AG04450 (cell line): ENCODE results near the gene MOCS1. TPM values are rescaled to one million over a fixed set of nuclear protein-coding genes. Genes with fewer than 3 reads are reported as not detected.

Experiments
- CTCF ChIA-PET: fragments of 300-600, 350-600 bp; formaldehyde crosslinking; extraction: SDS; loops from one replicate; lab custom pipeline; 2022; ENCODE audit warnings: antibody characterized with exemption, inconsistent platforms; lab: Charles Lee
- POLR2A ChIA-PET: fragments of 350-600 bp; formaldehyde crosslinking; extraction: SDS; loops from one replicate; lab custom pipeline; 2021; ENCODE audit warnings: antibody characterized with exemption, inconsistent platforms; lab: Yijun Ruan, JAX
- DNase-seq: peaks from one replicate; pipeline ENCODE4 v3.0.0-alpha.2; 2011; ENCODE audit warnings: low read depth, low spot score
- H3K27ac ChIP-seq: one replicate; pipeline ENCODE4 v1.5.1; 2012; ENCODE audit warnings: low read depth, low read length, control low read depth
- H3K27me3 ChIP-seq: one replicate; pipeline ENCODE4 v1.6.0; 2012; ENCODE audit warnings: low read length; ENCODE audit not compliant: control insufficient read depth, insufficient read depth
- H3K4me3 ChIP-seq: 2 replicates; pipeline ENCODE4 v1.5.1; 2011; ENCODE audit warnings: mild to moderate bottlenecking, low read depth, low read length, control low read depth
- H3K9me3 ChIP-seq: 2 replicates; pipeline ENCODE4 v1.5.1; 2012; ENCODE audit warnings: low read length; ENCODE audit not compliant: control insufficient read depth, insufficient read depth
- polyA plus RNA-seq: library from polyadenylated mRNA; depleted of rRNA; stranded (reverse); fragments of >200 nt; gene quantifications from 2 replicates; pipeline ENCODE4 v1.2.3, GENCODE V29; 2011
- TF ChIP-seq, protein P1 (sequence below): IDR thresholded peaks from 2 replicates; pipeline ENCODE4 v1.5.1; 2011; ENCODE audit warnings: low read depth, low read length, control low read depth, inconsistent platforms

Gene MOCS1
- polyA plus RNA-seq, 1 experiment = 6.1 TPM

- POLR2A ChIA-PET = no interaction called here
- no peaks in the 10 kb centered on the region for H3K27me3 ChIP-seq
- CTCF ChIA-PET = no interaction called here
- no peak for DNase-seq
- H3K9me3 ChIP-seq = no peaks in the 10 kb centered on the region
- TF ChIP-seq, protein P1, sequence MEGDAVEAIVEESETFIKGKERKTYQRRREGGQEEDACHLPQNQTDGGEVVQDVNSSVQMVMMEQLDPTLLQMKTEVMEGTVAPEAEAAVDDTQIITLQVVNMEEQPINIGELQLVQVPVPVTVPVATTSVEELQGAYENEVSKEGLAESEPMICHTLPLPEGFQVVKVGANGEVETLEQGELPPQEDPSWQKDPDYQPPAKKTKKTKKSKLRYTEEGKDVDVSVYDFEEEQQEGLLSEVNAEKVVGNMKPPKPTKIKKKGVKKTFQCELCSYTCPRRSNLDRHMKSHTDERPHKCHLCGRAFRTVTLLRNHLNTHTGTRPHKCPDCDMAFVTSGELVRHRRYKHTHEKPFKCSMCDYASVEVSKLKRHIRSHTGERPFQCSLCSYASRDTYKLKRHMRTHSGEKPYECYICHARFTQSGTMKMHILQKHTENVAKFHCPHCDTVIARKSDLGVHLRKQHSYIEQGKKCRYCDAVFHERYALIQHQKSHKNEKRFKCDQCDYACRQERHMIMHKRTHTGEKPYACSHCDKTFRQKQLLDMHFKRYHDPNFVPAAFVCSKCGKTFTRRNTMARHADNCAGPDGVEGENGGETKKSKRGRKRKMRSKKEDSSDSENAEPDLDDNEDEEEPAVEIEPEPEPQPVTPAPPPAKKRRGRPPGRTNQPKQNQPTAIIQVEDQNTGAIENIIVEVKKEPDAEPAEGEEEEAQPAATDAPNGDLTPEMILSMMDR = no peak
- no peak overlapping the region for H3K27ac ChIP-seq
- H3K4me3 ChIP-seq = no peak overlapping the region
Measured at GRCh38 chr6:39958947-39959346, 24.7 kb upstream of the MOCS1 start.

DNA sequence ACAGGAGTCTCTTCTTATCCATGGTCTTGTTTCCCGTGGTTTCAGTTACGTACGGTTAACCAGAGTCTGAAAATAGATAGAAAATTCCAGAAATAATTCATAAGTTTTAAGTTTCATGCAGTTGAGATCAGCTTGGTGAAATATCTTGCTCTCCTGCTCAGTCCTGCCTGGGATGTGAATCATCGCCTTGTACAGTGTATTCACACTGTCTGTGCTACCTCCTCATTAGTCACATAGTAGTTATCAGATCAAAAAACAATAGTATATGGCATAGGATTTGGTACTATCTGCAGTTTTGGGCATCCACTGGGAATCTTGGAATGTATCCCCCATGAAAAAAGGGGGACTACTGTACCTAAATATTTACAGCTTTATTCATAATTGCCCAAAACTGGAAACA lies 22.7 kb upstream of the MOCS1 start:
- TF ChIP-seq, protein P1 = no peak
- DNase-seq = no peak
- ChIA-PET POLR2A (no interaction called here), CTCF (no interaction called here)
- Histone ChIP-seq H3K27ac (no peak overlapping the region), H3K9me3 (no peaks in the 10 kb centered on the region), H3K4me3 (no peak overlapping the region), H3K27me3 (peaks cover 3% of the 10 kb centered on the region)

DNA sequence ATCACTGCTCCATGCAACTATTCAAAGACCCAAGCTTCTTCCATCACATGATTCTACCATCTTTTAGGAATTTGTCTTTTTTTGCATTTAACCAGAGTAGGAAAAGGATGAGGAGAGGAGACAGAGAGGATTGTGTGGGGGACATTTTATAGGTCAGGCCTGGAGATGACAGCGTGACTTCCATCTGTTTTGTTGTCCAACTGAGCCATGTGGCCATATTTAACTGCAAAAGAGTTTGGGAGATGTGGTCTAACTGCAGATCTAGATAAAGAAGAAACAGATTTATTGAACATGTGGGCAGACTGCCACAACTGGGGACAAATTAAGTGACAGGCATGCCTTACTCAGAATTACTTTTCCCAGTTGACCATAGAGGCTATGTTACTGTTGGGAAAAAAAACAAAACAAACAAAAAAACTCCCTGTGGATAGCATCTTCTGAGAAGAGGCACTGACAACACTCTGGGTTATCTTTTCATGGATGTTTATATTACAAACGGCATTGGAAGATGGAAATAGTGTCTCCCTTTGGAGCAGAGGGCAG lies 18.9 kb upstream of the MOCS1 start:
- ChIA-PET CTCF (interaction anchor here (0.6 kb wide), 1 partner anchor 28 kb away, joined by 9 read pairs; no protein-coding TSS in a partner anchor), POLR2A (no interaction called here)
- H3K27me3 ChIP-seq = peaks cover 8% of the 10 kb centered on the region
- no peaks in the 10 kb centered on the region for H3K9me3 ChIP-seq
- no peak overlapping the region for H3K27ac ChIP-seq
- TF ChIP-seq, protein P1 = no peak
- H3K4me3 ChIP-seq = no peak overlapping the region
- DNase-seq = no peak

DNA sequence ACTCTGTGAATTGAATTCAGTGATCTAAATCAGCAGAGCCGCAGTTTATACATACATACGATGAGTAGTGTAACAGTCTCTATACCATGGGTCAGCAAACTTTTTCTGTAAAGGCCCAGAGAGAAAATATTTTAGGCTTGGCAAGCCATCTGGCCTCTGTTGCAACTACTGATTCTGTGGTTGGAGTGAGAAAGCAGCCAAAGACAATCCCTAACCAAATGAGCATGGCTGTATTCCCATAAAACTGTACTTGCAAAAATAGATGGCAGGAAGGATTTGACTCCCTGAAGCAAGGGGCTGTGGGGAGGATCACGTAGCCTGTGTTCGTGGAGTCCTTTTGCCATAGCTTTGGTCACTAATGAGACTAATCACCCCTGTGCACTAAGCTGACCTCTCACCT lies 17.9 kb upstream of the MOCS1 start:
- no peak overlapping the region for H3K4me3 ChIP-seq
- ChIA-PET POLR2A (no interaction called here), CTCF (no interaction called here)
- TF ChIP-seq, protein P1 = no peak
- no peak overlapping the region for H3K27ac ChIP-seq
- H3K27me3 ChIP-seq = peaks cover 8% of the 10 kb centered on the region
- H3K9me3 ChIP-seq = no peaks in the 10 kb centered on the region
- no peak for DNase-seq

DNA sequence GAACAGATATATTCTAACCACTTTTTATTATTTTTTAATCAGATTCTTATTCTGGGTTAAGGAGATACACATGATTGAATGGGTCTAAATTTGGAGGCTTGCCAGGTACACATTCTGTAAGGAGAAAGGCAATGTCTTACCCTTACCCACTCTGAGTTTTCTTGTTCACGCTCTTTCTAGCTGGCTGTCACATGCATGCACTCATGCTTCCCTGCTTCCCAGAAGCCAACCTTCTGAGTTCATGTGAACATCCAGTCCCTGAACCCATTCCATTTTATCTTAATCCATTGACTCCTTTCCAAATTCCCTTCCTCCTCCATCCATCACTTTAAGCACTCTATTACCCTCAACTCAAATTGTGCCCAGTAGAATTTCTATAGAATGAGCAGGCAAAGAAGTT lies 17.5 kb upstream of the MOCS1 start:
- POLR2A ChIA-PET = no interaction called here
- no peak for DNase-seq
- Histone ChIP-seq H3K27me3 (peaks cover 8% of the 10 kb centered on the region), H3K4me3 (no peak overlapping the region), H3K27ac (no peak overlapping the region), H3K9me3 (no peaks in the 10 kb centered on the region)
- CTCF ChIA-PET = no interaction called here
- TF ChIP-seq, protein P1 = no peak
